ENCODE results near the gene CAMK2G.
A peak's percentile ranks its signal among the peaks of the same experiment; 100 is the strongest.

Gene CAMK2G

GRCh38 chr10:73859428-73859783 lies 14.9 kb downstream of the CAMK2G start:
- DNase-seq = peak; percentile 40

DNA sequence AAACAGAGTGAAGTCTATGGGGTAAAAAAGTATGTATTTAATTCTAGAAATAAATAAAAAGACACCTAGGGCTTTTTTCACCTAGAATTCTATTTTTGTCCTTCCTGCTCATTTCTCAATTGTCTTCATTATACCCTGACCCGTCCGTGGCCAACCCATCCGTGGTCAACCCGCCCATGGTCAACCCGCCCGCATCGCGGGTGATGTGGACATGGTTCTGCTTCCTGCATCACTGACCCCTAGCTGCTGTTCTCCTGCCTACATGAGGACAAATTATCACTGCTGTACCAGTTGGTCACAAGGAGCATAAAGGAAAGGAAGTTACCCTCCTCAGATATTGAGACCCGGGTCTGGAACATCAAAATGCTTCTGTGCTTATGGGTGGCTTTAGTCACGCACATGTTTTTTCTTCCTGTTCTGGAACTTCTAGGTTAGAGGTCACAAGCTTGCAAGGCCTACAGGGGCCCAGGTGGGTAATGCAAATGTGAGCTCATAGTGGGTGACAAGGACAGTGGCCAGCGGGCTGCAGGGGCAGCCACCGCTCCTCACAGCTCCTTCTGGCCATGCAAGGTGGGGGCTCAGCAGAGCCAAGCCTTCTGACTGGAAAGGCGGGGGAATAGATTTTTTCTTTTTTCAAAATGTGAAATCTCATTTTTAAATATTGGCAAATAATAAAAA lies 15.5 kb downstream of the CAMK2G start:
- DNase-seq = no peak

DNA sequence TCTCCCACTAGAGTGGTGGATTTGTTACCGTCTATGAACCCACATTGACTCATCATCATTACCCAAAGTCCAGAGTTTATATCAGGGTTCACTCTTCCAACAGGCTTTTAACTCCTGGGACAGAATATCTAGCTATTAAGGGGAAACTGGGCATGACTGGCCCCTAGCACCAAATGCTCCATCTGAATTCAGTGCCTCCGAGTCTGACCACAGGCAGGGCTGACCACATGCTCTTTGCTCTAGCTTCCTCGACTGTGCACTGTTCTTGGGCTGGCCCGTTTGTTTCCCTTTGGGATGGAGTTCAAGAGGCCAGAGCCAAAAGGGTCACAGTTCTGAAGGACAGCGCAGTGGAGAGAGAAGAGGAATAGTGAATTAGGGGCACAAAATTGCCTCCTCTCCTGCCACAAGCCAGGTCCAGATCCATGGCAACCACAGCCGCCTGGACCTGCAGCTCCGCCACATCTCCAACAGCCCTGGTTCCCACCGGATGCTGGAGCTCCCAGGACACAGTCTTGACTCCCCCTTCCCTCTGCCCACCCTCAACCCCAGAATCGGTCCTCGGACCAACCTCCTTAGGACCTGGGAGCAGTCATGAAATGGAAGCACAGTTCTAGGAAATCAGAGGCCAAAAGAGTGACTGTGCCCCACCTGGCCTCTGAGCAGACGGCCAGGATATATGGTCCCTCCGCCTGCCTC lies 16.2 kb downstream of the CAMK2G start:
- DNase-seq = no peak

DNA sequence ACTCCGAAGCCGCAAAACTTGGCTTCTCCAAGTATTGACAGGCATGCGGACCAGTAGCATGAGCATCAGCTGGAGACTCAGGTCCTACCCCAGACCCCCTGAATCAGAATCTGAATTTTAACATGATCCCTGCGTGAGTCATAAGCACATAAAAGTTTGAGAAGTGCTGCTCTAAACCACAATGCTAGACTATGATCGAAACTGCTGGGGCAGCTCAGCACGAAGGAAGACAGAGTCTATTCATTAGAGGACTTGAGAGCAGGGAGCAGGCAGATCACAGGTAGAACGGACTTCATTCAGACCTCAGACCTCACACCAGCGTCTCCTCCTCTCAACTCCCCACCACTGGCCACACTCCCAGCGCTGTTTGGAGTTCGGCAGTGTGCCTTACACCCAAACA lies 16.9 kb downstream of the CAMK2G start:
- DNase-seq = peak; percentile 44

- no peak for DNase-seq
Observed at GRCh38 chr10:73856261-73856660, 18.1 kb downstream of the CAMK2G start.

DNA sequence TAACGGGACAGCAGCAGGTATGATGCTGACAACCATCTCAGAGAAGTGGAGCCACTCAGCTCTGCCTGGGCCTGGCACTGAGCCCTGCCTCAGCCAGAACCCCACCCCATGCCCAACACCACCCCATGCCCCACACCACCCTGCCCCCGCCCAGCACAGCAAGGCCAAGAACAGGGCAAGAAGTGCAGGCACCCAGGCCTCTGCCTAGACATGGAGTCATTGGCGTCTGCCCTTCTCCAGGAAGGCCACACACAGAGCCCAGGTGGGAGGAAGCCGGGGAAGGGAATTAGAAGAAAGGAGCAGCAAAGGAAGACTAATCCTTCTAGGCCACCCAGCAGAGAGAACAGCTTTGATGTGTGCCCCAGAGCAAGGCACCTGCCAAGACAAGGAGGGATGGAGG lies 18.9 kb downstream of the CAMK2G start:
- DNase-seq = no peak

- DNase-seq = no peak
Observed at GRCh38 chr10:73854310-73854709, 20.0 kb downstream of the CAMK2G start.

GRCh38 chr10:73853196-73853595 lies 21.2 kb downstream of the CAMK2G start:
- DNase-seq = no peak

GRCh38 chr10:73850863-73851461 lies 23.4 kb downstream of the CAMK2G start:
- no peak for DNase-seq

DNA sequence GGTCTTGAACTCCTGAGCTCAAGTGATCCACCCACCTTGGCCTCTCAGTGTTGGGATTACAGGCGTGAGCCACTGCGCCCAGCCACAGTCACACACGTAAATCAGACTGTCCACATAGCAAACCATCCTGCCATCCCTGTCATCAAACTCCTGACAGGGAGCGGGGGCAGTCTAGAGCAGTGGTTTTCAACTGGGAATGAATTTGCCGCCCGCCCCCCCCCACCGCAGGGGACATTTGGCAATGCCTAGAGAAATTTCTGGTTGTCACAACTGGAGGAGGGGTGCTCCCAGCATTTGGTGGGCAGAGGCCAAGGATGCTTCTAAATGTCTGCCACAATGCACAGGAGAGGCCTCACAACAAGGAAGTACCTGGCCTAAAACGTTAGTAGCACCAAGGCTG lies 24.1 kb downstream of the CAMK2G start:
- DNase-seq = no peak

- peak; percentile 92 for DNase-seq
Observed at GRCh38 chr10:73848821-73849489, 25.4 kb downstream of the CAMK2G start.

- DNase-seq = no peak
Observed at GRCh38 chr10:73847031-73847430, 27.3 kb downstream of the CAMK2G start.

- DNase-seq = no peak
Observed at GRCh38 chr10:73843261-73843660, 31.1 kb downstream of the CAMK2G start.

DNA sequence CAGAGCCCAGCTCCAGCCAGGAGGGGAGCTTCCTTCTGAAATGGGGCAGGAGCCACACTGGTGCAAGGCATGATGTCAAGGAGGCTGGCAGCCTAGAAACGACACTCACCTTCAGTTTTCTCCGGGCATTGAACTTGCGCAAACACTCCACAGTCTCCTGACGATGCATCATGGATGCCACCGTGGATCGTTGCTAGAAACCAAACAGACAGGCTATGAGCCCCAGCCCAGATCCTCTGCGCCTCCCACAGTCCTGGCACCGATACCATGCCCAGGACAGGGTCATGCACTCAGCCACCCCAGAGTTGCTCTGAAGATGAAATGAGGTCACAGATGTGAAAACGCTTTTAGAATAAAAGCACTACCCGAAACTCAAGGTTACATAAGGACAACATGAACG lies 32.0 kb downstream of the CAMK2G start:
- no peak for DNase-seq

GRCh38 chr10:73841526-73842285 lies 32.6 kb downstream of the CAMK2G start:
- DNase-seq = no peak

- DNase-seq = no peak
Observed at GRCh38 chr10:73841061-73841421, 33.3 kb downstream of the CAMK2G start.

DNA sequence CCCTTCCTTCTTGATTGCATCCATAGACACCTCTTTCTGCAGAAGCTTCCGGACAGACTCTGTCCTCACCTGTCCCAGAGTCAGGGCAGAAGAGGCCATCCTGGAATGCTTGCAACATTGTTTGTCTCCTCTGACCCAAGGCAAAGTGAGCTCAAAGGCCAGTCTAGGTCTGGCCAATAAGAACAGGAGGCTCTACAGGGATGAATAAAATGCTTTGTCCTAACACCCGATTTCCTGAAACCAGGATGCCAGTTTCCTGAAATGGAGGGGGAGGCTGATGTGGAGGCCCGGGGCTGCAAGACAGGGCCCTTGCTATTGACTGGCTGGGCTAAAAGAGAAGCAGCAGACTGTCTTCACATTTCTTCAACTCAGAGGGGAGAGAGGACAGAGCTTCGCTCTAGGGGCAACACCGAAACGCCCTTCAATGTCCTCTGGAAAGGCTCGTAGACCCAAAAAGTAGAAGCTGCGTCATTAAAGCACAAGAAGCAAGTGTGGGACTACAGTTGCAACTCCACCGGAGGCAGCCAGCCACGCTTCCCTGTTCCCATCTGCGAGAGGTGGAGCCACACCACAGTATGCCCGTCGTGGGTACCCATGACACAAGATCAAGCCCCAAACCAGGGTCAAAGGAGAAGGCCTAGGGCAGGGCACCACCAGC lies 33.8 kb downstream of the CAMK2G start:
- no peak for DNase-seq

GRCh38 chr10:73840056-73840402 lies 34.3 kb downstream of the CAMK2G start:
- DNase-seq = no peak

GRCh38 chr10:73839276-73839966 lies 34.9 kb downstream of the CAMK2G start:
- DNase-seq = no peak

DNA sequence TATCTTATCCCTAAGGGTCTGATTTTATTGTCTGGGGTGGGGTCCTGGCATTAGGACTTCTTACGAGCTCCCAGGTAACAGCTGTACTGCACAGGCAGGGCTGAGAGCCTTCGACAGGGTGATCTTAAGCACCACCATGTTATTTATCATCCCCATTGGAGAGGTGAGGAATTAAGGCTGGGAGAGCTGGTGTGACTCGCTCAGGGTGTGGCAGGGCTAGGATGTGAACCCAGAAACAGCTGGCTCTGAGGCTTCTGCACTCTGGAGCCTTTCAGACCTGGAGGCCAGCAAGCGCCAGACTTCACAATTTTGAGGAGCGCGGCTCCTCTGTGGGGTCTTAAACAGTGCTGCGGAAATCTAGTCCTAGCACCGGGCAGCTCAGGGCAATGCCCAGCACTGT lies 35.5 kb downstream of the CAMK2G start:
- no peak for DNase-seq

GRCh38 chr10:73838008-73838567 lies 36.3 kb downstream of the CAMK2G start:
- no peak for DNase-seq

GRCh38 chr10:73837072-73837471 lies 37.3 kb downstream of the CAMK2G start:
- DNase-seq = no peak
